ENCODE measurements around the gene SYCE3.

Gene SYCE3

DNA sequence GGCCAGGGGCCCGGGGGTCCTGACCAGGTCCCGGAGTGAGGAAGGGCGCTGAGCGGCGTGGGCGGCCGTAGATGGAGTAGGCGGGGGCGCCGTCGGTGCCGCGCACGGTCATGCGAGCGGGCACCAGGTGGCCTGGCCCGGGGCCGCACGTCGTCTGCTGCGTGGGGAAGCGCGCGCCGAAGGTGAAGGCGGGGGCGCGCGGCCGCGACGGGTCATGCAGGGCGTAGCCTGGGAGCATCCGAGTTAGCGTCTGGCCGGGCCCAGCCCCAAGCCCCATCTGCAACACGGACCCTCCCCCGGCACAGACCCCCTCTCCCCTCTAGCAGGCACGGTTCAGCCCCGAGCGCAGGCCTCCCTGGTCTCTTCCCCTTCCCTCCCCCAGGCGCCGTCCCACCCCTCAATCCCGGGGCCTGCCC, 31.2 kb downstream of the SYCE3 start:
- no peak for DNase-seq (ENCODE audit: low spot score)

DNA sequence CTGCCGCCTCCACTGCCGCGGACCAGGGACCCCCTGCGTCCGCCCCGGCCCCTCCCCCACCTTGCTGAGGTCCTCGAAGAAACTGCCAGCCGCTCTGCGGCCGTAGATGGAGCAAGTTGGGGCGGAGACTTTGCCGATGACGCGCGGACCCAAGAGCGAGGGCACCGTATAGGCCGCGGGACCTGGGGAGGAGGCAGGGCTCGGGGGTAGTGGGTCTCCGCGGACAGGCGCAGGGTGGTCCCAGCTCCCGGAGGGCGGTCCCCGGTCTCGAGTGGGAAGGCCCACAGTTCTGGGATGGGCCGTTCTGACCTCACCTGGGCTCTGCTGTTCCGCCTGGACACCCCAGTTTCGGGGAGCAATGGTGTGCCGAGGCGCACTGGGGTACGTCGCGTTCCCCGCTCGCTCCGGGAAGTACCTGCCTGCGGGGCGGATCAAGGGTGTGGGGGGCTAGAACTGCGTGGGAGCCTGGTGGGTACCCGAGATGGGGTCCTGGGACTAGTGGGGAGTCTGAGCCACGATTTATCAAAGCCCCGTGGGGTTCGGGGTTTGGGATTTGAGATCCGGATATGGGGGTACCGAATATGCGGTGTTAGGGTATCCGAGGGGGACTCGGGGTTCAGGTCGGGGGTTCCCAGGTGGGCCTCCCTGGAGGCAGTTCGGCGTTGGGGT, 31.7 kb downstream of the SYCE3 start:
- DNase-seq (ENCODE audit: low spot score), result peak; percentile 81

DNA sequence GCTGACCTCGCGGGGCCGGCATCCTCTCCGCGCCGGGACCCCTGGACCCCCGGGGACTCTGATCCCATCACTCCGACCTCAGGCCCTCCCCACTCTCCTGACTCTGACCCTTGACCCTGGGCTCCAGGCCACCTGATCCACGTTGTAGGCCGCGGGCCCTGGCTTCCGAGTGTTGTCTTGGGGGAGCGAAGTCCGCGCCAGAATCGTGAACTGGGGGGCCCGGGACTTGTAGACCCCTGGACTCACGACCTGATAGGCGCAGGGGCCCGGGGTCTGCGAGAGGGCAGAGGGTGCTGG, 32.2 kb downstream of the SYCE3 start:
- DNase-seq (ENCODE audit: low spot score), result no peak

DNA sequence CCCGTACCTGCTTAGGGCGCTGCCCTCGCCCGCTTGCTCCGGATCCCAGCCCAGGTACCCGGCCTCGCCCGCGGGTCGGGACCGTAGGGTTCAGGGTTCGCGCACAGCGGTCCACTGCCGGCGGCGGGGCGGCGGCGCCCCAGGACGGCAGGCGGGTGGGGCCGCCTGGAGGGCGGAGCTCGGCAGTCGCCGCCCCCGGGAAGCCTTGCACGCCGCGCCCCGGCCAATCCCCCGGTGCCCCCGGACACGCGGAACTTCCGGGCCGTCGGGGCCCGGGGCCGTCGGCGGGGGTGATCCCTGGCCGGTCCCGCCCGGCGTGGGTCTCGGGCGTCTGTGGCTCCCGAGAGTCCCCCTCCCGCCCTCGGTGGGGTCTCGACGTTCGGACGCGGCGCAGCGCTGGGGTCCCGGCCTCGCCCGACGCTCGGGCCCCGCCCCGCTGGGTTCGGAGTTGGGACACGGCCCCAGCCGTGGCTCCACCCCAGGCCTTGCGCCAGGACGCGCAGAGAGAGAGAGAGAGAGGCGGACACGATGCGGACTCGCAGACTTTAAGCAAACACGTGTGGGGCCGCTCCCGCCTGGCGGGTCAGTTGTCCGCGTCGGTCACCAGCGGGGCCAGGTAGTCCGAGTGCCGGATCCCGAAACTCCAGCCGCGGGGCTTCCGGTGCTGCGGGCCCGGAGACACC, 32.7 kb downstream of the SYCE3 start, which contains the start of gene TYMP:
Gene TYMP, minus strand, starts transcription at position 116 of the 683 bp plus-strand sequence. CDS start 303 bp downstream, outside the sequence.
- peak; percentile 77 for DNase-seq (ENCODE audit: low spot score)

DNA sequence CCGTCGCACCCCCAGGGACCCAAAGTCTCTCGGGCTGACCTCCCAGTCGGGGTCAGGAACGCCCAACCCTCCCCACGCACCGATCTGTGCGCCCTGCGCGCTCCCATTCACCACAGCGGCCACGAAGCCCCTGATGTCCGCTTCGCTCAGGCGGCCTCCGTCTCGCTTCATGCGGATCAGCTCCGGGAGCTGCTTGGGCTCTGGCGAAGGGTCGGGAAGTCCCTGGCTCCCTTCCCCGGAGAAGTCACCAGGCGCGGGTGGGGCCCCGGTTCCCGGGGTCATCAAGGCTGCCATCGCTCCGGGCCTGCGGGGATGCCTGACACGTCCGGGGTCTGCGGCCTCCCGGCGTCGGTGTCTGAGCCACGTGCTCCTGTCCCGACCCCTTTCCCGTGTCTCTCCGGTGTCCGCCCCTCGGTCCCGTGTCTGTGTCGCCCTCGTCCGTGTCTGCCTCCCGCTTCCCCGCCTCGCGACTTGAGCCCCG, 33.3 kb downstream of the SYCE3 start:
- no peak for DNase-seq (ENCODE audit: low spot score)

DNA sequence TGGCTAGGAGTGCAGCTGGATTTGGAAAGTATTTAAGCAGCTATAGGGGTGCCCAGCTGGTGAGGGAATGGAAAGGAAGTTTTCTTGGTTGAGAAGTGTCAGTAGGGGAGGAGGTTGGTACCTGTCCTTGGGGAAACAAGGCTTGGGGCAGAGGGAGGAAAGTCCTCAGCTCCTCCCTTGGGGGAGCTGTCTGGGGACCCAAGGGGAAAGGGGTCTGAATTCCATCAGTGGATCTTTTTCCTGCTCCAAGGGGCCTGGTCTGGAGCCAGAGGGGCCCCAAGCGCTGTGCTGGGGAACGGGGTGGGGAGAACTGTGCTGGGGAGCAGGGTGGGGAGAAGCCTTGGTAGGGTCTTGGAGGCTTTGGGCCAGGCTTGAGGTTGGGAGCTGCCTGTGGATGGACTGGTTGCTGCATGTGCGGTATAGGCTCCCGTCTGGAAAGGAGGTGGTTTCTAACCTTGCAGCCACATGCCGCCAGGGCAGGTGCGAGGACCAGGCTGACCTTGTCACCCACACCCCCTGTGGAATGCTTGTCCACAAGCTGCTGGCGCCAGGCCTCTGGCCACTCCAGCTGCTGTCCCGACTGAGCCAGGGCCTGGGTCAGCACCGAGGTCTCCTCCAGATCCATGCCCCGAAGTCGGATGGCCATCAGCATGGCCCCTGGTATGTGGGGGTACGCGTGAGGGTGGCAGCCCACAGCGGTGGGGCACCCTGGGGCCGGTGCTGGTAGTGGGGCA, 33.9 kb downstream of the SYCE3 start:
- DNase-seq (ENCODE audit: low spot score), result no peak

DNA sequence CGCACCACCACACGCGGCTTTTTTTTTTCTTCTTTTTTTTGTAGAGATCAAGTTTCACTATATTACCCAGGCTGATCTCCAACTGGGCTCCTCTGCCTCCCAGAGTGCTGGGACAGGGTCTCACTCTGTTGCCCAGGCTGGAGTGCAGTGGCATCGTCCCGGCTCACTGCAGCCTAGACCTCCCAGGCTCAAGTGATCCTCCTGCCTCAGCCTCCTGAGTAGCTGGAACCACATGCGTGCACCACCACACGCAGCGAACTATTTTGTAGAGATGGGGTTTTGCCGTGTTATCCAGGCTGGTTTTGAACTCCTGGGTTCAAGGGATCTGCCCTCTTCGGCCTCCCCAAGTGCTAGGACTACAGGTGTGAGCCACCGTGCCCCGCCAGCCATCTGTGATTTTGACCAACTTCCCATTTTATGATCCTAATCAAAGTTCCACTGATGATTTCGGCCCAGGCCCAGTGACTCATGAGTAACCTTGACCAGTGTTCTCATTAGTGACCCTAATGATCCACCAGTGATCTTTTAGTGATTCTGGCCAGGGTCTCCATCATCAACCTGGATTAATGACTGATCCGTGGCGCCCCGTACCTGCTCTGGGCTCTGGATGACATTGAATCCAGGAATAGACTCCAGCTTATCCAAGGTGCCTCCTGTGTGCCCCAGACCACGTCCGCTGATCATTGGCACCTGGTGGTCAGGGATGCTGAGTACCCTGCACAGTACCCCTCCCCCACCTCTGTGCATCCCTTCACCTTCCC, 34.6 kb downstream of the SYCE3 start:
- no peak for DNase-seq (ENCODE audit: low spot score)

DNA sequence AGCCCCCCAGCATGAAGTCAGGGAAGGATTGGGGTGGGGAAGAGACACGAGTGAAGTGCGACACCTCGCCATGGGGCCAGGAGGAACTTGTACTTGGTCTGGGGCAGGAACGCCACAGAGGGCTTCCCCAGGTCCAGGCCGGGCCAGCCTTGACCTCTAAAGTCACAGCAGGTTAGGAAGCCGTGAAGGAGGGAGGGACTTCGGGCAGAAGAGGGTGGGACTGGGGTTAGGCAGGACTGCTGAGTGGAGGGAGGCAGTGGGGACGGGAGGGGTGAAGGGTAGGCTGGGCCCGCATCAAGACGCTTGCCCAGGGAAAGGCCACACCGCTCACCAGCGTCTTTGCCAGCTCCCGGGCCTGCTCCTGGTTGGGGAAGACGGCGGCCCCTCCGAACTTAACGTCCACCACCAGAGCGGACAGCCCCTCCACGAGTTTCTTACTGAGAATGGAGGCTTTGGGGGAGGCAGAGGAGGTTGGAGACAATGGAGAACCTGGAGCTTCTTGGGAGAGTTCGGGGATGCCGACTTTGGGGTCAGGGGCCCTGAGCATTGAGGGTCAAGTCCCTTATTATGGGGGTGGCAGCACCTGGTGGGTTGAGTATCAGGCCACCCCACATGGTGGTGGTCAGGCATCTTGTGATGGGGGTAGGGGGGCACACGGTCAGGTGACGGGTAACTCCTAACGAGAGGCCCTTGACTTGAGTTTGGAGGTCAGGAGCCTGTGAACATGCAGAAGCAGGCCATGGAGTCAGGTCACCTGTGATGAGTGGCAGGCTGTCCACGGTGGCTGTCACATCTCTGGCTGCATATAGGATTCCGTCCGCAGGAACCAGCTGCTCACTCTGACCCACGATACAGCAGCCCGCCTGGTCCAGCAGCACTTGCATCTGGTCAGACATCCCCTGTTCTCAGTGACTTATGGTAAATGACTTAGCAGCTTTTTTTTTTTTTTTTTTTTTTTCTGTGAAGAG, 35.6 kb downstream of the SYCE3 start:
- DNase-seq (ENCODE audit: low spot score), result no peak

DNA sequence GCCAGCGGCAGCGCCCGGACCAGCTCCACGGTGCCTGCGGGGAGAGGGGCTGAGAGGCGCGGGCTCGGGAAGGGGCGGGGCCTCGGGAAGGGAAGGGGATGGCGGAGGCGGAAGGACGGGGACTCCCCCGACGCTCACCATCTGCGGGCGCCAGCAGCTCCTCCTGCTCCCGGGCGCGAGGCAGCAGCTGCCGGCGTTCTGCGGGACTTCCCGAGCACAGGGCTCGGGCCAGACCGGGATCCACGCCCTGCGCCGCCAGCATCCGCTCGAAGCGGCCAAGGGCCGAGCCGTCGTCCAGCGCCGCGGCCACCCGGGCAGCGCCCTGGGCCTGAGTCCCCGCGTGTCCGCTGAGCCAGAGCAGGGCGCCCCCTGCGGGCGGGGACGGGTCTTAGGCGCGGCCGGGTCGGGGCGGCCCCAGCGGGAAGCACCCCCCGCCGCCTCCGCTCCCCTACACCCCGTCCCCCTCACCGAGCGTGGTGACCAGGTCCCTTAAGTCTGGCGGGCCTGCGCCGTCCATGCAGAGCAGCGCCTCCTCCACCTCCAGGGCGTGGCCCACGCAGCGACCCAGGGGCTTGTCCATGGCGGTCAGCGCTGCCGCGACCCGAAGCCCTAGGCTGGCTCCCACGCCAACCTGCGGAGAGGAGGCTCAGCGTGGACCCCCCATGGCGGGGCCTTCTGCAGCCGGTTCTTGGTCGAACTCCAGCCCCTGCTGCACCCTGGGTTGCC, 36.4 kb downstream of the SYCE3 start:
- peak; percentile 83 for DNase-seq (ENCODE audit: low spot score)

DNA sequence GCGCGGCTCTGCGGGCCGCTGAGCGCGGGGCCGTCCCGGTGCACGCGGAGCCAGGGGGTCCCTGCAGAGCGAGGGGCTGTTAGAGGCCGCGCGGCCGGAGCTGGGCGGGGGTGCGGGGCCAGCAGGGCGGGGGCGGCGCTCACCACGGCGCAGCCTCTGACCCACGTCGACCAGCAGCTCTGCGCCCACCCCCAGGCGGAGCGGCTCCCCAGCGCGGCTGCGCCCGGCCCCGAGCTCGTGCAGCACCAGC, 36.9 kb downstream of the SYCE3 start:
- DNase-seq (ENCODE audit: low spot score), result no peak

DNA sequence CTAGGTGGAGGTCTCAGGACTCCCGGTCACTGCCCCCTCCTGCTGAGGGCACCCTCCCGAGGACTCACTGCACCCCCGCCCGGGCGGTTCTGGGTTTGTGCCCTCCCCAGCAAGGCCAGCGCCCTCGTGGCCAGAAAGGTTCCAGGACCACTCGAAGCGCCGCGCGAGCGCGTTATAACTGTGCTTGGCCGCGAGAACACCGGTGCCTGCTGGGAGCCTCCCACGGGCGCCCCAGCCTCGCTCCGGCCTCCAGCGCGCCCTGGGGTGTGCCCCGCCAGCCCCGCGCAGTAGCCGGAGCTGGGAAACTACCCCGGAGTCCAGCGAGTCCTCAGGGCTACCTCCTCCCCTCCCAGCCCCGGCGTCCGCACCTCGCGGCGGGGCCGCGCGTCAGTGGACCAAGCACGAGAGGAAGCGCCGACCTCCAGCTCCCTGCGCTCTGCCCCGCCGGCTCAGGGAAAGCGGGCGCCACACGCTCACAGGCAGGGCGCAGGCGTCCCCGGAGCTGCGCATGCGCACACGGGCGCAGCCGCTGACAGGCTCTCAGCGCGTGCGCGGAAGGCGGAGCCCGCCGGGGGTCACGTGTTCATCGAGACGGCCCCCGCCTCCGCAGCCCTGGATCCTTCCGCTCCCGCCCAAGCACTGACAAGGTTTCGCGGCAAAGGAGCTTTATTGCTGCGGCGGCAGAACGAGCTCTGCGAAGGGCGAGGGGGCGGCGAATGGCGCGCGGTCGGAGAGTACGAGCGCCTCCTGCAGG, 37.4 kb downstream of the SYCE3 start, which contains the start of gene SCO2:
Gene SCO2, minus strand, starts transcription at position 495 of the 754 bp plus-strand sequence. CDS start 1,187 bp downstream, outside the sequence.
- DNase-seq (ENCODE audit: low spot score), result peak; percentile 100

DNA sequence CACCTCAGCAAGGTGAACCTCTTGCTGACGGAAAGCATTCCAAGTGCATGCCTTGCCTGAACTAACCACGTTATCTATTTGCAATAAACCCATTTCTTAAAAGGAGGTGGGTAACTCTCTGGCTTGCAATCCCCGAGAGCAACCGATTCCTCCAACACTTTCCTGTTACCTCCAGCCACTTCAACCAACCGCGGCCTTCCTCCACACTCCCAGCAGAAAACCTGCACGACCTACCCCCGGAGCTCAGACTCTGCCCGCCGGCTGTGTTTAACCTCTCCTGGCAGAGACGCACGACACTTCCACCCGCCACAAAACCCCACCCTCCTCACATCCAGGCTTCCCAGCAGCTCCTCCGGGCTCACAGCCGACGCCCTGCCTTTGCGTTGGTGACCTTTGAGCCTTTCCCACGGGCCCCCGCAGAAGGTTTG, 38.0 kb downstream of the SYCE3 start:
- no peak for DNase-seq (ENCODE audit: low spot score)

DNA sequence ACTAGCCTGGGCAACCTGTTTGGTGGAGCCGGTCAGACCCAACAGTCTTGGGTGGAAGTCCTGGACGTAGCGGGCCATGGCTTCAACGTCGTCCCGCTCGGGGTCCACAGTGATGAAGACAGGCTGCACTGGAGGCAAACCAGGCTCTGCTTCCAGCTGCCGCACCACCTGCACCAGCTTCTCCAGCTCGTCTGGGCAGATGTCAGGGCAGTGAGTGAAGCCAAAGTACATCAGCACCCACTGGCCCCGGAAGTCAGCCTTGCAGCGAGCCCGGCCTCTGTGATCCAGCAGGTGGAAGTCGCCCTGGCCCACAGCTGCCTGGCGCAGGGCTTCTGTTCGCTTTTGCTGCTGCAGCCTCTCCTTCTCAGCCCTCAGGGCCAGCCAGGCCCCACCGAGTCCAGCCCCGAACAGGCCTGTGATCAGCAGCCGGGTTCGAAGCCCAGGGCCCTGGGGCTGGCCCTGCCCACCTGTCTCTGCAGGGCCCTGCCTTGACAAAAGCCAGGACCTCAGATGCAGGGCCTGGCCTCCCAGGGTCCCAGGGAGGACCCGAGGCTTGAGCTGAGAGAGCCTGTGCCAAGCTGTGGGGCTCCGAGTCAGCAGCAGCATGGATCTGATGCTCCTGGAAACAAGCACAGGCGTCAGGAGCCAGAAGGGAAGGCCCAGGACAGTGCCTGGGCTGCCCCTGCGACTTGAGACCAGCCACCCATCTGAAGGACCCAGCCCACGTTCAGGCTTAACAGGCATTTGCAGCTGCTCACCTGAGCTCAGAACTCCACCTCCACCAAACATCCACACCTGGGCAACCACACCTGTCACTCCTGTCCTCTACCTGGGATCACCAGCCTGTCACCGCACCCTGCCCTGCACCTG, 38.7 kb downstream of the SYCE3 start:
- no peak for DNase-seq (ENCODE audit: low spot score)

DNA sequence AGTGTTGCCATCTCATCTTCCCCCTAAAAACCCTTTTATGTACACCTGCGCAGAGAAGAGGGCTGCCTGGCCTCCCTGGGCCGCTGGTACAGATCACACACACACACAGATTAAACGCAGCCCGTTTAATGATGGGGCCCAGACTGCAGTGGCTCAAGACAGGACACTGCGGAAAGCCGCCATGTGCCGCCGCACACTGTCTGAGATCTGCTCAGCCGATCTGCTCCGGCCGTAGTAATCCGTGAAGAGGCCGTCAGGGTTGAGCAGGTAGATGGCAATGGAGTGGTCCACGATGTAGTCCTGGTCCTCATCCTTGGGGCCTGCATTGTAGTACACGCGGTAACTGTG, 39.3 kb downstream of the SYCE3 start:
- DNase-seq (ENCODE audit: low spot score), result no peak

DNA sequence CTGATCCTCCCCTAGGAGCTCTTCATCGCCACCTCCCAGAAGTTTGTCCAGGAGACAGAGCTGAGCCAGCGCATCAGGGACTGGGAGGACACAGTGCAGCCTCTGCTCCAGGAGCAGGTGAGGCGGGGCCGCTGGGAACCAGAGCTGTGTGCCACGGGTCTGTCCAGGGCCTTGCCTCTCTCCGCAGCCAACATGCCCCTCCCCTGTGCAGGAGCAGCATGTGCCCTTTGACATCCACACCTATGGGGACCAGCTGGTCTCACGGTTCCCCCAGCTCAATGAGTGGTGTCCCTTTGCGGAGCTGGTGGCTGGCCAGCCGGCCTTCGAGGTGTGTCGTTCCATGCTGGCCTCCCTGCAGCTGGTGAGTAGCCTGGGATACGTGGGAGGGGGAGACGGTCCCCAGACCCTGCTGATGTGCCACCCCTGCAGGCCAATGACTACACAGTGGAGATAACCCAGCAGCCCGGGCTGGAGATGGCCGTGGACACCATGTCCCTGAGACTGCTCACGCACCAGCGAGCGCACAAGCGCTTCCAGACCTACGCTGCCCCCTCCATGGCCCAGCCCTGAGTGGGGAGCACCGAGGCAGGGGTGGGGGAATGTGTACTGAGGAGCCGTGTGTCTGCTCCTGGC, 39.8 kb downstream of the SYCE3 start:
- DNase-seq (ENCODE audit: low spot score), result no peak

DNA sequence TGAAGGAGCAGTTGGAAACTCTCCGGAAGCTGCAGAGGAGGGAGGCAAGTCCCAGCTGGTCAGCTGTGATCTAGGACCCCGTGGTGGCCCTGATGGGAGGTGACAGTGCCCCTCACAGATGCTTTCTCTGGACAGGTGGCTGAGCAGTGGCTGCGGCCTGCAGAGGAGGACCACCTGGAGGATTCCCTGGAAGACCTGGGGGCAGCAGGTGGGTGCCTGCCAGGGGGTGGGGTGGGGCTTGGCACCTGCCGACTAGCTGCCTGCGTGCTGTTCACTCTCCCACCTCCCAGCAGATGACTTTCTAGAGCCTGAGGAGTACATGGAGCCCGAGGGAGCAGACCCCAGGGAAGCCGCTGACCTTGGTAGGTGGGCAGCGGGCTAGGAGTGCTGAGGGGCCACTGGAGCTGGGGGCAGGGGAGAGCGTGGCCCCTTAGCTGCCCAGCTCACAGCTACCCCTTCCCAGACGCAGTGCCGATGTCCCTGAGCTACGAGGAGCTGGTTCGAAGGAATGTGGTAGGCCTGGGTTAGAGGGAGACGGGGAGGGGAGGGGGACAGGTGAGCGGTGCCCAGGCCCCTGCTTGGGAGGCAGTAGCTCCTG, 40.4 kb downstream of the SYCE3 start:
- no peak for DNase-seq (ENCODE audit: low spot score)

DNA sequence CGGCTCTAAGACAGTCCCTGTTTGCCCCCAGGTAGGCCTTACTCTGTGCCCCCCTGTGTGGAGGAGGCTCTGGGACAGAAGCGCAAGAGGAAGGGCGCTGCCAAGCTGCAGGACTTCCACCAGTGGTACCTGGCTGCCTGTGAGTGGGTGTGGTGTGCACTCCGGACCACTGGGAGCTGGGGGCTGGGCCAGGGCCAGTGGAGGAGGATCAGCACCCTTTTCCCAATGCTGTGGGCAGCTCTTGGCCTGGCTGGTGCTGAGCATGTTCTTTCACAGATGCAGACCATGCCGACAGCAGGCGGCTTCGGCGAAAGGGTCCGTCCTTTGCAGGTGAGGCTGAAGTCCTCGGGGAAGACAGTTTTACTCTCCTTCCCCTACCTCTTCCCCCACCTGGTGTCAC, 41.0 kb downstream of the SYCE3 start:
- no peak for DNase-seq (ENCODE audit: low spot score)

DNA sequence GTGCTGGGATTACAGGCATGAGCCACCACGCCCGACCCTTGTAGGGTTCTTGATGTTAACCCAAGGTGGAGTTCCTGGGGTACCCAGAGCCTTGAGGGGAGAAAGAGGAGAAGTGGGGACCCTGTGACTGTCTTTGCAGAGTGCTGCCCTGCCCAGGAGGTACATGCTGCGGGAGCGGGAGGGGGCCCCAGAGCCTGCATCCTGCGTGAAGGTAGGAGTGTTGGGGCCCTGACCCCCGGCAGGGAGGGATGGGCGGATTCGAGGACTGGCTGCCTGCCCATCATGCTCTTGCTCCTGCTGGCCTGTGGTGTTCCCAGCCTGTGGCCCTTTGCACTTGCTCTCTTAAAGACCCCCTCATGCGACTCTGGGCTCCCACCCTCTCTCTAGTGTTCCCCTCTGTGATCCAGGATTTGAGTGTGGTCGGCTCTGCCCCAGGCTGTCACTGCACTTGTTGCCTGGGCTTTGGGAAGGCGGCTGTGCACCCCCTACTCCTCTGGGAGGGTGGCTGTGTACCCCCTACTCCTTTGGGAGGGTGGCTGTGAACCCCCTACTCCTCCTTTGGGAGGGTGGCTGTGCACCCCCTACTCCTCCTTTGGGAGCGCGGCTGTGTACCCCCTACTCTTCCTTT, 41.8 kb downstream of the SYCE3 start:
- no peak for DNase-seq (ENCODE audit: low spot score)

All from AG08396 (cell line).